Lower lobe of right lung (tissue), 2 donors: ENCODE data around the gene DDX23. TPM values are rescaled to one million over a fixed set of nuclear protein-coding genes. Genes with fewer than 3 reads are reported as not detected.

ENCODE experiments used
- ATAC-seq, 2 donors: fragments of 200-7000 bp; cut with Tn5 transposase; one replicate each; pipeline ENCODE4 v1.9.1; 2020 to 2022; ENCODE audit warnings: mild to moderate bottlenecking in 2 of 2, moderate library complexity in 2 of 2
- DNase-seq: peaks from one replicate; pipeline ENCODE4 v3.0.0-alpha.2; 2020
- H3K27ac ChIP-seq: fragments of 200-600 bp; one replicate; pipeline ENCODE4 v1.8.0; 2022
- H3K27me3 ChIP-seq: fragments of 200-600 bp; one replicate; pipeline ENCODE4 v1.8.0; 2022; ENCODE audit warnings: low read depth
- H3K36me3 ChIP-seq: fragments of 200-600 bp; one replicate; pipeline ENCODE4 v1.8.0; 2022; ENCODE audit warnings: mild to moderate bottlenecking
- H3K4me1 ChIP-seq: fragments of 200-600 bp; one replicate; pipeline ENCODE4 v1.8.0; 2022
- H3K4me3 ChIP-seq: fragments of 200-600 bp; one replicate; pipeline ENCODE4 v1.8.0; 2022; ENCODE audit warnings: mild to moderate bottlenecking
- H3K9me3 ChIP-seq: fragments of 200-600 bp; one replicate; pipeline ENCODE4 v1.8.0; 2022
- intact Hi-C: fragments of 100-400 bp; cut with DNase I; formaldehyde crosslinking; loops from one replicate; pipeline ENCODE4 v1.11.0; 2022
- total RNA-seq: library from RNA; stranded (reverse); fragmentation: NEBNext Ultra II Directional; extraction: Animal tissue kit (Norgen Biotek cat#: 25700); gene quantifications from one replicate; pipeline ENCODE4 v1.2.1, GENCODE V29; 2021
- TF ChIP-seq, protein P1 (sequence below): fragments of 200-600 bp; IDR thresholded peaks from one replicate; pipeline ENCODE4 v1.8.0; 2022; ENCODE audit warnings: antibody characterized with exemption, mild to moderate bottlenecking
- donor health status: DM: no; HTN: yes; CAD: no; lungs with severe emphysema.

Gene DDX23
- total RNA-seq, 1 donor from 2014 or later, result 76.8 TPM

DNA sequence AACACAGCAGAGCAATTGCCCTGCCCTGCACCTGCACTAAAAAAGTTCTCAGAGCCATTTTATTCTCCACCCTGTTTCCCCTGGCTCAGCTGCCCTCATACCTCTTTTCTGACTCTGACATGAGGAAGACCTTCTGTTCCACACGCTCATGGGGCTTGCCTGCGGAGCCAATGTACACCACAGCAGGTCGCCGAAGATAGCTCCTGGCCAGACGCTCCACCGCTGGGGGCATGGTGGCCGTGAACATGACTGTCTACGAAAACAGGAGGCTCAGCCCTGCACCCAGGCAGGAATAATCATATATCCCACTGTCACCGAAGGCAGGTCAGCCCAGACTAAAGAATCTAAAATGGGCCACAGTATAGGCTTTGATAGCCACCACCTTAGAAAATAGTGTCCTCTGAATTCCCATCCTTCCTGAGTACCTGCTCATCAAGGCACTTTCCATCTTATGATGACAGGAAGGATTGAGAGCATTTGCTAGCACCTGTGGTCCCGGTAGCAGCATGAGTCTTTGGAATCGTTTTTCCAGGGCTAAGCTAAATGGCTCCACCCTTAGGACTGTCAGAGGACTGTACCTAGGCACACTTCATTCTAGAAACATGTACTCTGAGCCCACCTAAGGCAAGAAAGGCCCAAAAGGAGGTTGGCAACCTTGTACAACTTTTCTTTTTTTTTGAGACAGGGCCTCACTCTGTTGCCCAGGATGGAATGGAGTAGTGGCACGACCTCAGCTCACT lies 19.5 kb downstream of the DDX23 start:
- Histone ChIP-seq H3K27ac (no peak overlapping the region), H3K4me1 (no peaks in the 10 kb centered on the region), H3K4me3 (no peak overlapping the region), H3K36me3 (peaks cover 100% of the 10 kb centered on the region), H3K9me3 (no peaks in the 10 kb centered on the region), H3K27me3 (no peaks in the 10 kb centered on the region)
- intact Hi-C loops, result no loop called here
- DNase-seq, result no peak
- TF ChIP-seq, protein P1, sequence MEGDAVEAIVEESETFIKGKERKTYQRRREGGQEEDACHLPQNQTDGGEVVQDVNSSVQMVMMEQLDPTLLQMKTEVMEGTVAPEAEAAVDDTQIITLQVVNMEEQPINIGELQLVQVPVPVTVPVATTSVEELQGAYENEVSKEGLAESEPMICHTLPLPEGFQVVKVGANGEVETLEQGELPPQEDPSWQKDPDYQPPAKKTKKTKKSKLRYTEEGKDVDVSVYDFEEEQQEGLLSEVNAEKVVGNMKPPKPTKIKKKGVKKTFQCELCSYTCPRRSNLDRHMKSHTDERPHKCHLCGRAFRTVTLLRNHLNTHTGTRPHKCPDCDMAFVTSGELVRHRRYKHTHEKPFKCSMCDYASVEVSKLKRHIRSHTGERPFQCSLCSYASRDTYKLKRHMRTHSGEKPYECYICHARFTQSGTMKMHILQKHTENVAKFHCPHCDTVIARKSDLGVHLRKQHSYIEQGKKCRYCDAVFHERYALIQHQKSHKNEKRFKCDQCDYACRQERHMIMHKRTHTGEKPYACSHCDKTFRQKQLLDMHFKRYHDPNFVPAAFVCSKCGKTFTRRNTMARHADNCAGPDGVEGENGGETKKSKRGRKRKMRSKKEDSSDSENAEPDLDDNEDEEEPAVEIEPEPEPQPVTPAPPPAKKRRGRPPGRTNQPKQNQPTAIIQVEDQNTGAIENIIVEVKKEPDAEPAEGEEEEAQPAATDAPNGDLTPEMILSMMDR, result no peak
- ATAC-seq, result no peak

DNA sequence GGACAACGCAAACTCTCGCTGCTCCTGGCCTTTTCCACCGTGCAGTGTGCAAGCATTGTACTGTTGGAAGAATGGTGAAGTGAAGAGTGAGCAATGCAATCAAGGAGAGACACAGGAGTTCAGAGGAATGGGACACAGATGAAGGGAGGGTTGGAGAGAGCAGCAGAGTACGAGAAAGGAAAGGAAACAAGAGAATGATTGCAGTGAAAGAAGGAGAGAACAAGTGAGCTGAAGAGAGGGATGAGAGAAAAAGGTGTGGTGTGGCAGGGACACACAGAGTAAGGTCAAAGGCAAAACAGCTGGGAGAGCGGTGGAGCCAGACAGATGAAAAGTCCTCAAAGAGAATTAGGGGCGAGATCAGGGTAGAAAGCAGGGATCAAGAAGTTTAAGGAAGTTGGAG lies 20.7 kb downstream of the DDX23 start:
- Histone ChIP-seq H3K27me3 (no peaks in the 10 kb centered on the region), H3K4me3 (no peak overlapping the region), H3K4me1 (no peaks in the 10 kb centered on the region), H3K9me3 (no peaks in the 10 kb centered on the region), H3K27ac (no peak overlapping the region), H3K36me3 (peaks cover 100% of the 10 kb centered on the region)
- no peak for DNase-seq
- no peak for ATAC-seq
- intact Hi-C loops, result no loop called here
- TF ChIP-seq, protein P1, result no peak

DNA sequence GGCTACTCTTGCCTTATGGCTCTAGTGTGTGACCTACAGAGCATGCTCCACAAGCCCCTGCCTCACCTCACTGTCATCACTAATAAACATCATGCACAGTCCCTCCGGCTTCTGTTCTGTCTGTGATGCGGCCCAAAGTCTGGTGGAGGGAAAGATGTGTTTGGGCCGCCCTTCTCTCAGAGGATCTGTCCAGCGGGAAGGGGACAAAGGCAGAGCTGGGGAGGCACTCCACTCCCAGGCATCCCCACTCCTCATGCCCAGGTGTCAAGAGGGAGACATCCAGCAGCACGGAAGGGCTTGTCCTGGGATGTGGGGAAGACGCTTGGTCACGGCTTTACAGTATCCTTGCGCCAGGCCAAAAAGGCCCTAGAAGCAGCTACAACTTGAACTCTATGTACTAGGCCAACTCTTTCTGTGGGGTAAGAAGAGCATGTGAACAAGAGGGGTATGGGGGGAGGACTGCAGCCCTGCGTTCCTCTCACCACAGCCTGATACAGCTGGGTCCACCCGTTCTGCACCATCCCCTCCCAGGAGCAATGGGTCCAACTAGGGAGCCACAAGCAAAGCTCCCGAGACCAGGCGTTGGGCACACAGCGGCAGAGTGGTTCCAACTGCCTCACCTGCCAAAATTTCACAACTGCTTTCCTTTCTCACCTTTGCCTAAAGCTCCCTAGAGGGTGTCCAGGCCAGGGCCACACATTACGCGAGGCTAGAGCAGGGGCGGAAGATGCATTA lies 23.0 kb downstream of the DDX23 start:
- peaks cover 80% of the 10 kb centered on the region for H3K36me3 ChIP-seq
- TF ChIP-seq, protein P1, result no peak
- no peak for DNase-seq

DNA sequence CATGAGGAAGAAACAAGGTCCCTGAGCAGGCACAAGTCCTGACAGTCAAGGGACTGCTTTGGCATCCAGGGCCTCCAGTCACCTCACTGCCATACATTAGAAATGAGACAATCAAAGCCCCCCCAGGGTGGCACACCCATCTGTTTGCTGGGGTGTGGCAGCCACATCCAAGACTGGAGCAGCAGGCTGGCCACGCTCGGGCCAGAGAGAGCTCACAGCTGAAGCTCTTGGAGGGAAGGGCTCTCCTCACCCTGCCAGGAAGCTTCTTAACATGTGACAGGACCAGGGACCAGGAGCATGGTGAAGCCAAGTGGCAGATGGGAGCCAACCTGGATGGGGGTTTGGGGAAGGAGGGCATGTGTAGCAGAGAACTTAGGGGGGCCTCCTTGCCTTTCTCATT lies 23.7 kb downstream of the DDX23 start:
- Histone ChIP-seq H3K4me1 (no peaks in the 10 kb centered on the region), H3K36me3 (peaks cover 73% of the 10 kb centered on the region), H3K9me3 (no peaks in the 10 kb centered on the region), H3K4me3 (no peak overlapping the region), H3K27me3 (no peaks in the 10 kb centered on the region), H3K27ac (no peak overlapping the region)
- TF ChIP-seq, protein P1, result no peak
- DNase-seq (no peak), ATAC-seq (no peak)
- intact Hi-C loops, result no loop called here

More for the DNA sequence above, 23.0 kb downstream of the DDX23 start:
- Histone ChIP-seq H3K4me3 (no peak overlapping the region), H3K9me3 (no peaks in the 10 kb centered on the region), H3K27ac (no peak overlapping the region), H3K4me1 (no peaks in the 10 kb centered on the region), H3K27me3 (no peaks in the 10 kb centered on the region)
- intact Hi-C loops, result no loop called here
- no peak for ATAC-seq

DNA sequence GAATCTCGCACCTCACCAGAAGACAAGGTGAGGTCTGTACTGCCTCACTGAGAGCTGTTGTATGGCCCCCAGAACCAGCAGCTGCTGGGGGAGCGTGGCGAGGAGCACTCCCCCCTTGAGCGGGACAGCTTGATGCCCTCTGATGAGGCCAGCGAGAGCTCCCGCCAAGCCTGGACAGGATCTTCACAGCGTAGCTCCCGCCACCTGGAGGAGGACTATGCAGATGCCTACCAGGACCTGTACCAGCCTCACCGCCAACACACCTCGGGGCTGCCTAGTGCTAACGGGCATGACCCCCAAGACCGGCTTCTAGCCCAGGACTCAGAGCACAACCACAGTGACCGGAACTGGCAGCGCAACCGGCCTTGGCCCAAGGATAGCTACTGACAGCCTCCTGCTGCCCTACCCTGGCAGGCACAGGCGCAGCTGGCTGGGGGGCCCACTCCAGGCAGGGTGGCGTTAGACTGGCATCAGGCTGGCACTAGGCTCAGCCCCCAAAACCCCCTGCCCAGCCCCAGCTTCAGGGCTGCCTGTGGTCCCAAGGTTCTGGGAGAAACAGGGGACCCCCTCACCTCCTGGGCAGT lies 24.4 kb downstream of the DDX23 start:
- intact Hi-C loops, result no loop called here

More for the DNA sequence above, 24.4 kb downstream of the DDX23 start:
- ATAC-seq (no peak), DNase-seq (no peak)
- Histone ChIP-seq H3K27ac (no peak overlapping the region), H3K27me3 (no peaks in the 10 kb centered on the region), H3K36me3 (peaks cover 66% of the 10 kb centered on the region), H3K4me3 (no peak overlapping the region), H3K4me1 (no peaks in the 10 kb centered on the region), H3K9me3 (no peaks in the 10 kb centered on the region)
- TF ChIP-seq, protein P1, result no peak
